ENCODE data around the gene SYNPR. TPM values are rescaled to one million over a fixed set of nuclear protein-coding genes. Genes with fewer than 3 reads are reported as not detected.

Gene SYNPR
- total RNA-seq, 2 experiments from 2014 or later, result not detected

DNA sequence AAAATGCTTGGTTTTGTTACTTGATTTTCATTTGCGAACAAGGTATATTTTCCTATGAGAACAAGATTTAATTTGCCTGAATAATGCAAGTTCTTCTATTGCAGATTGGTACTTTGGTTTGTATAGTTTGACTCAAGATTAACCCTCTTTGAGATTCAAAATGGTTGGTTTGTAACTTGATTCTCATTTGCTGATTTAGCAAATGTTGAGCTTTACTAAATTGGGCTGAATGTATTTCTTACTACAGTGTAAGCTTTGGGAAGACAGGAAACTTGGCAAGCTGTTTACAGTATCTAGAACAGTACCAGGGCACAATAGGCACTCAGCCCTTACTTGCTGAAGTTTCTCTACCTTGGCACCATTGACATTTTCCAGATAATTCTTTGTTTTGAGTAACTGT is 3.7 kb upstream of the SYNPR start:
- Histone ChIP-seq H3K27me3 (ENCODE audit: control insufficient read depth in 1 of 2, insufficient read depth in 2 of 2, low read length in 2 of 2) (peaks cover 13 to 19% of the 10 kb centered on the region in 2 experiments), H3K4me1 (ENCODE audit: insufficient read depth, low read length) (no peaks in the 10 kb centered on the region), H3K27ac (ENCODE audit: low read depth in 1 of 2, low read length in 2 of 2) (no peak overlapping the region), H3K4me3 (ENCODE audit: low read length) (no peak overlapping the region), H3K9me3 (ENCODE audit: control insufficient read depth in 1 of 2, insufficient read depth in 1 of 2, low read length in 2 of 2) (peaks cover 0 to 18% of the 10 kb centered on the region in 2 experiments), H3K36me3 (ENCODE audit: insufficient read depth, low read length) (no peaks in the 10 kb centered on the region)
- H3K36me3 Mint-ChIP-seq (ENCODE audit: low read depth), result no peaks in the 10 kb centered on the region
- TF ChIP-seq, protein P1, sequence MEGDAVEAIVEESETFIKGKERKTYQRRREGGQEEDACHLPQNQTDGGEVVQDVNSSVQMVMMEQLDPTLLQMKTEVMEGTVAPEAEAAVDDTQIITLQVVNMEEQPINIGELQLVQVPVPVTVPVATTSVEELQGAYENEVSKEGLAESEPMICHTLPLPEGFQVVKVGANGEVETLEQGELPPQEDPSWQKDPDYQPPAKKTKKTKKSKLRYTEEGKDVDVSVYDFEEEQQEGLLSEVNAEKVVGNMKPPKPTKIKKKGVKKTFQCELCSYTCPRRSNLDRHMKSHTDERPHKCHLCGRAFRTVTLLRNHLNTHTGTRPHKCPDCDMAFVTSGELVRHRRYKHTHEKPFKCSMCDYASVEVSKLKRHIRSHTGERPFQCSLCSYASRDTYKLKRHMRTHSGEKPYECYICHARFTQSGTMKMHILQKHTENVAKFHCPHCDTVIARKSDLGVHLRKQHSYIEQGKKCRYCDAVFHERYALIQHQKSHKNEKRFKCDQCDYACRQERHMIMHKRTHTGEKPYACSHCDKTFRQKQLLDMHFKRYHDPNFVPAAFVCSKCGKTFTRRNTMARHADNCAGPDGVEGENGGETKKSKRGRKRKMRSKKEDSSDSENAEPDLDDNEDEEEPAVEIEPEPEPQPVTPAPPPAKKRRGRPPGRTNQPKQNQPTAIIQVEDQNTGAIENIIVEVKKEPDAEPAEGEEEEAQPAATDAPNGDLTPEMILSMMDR (IDR thresholded peaks at IDR 0.05), result no peak
- ChIA-PET CTCF (no interaction called here), POLR2A (no interaction called here)
- DNase-seq, result no peak
- intact Hi-C loops (cut with DNase I, micrococcal nuclease), result no loop called here
- no peaks in the 10 kb centered on the region for H3K9me3 Mint-ChIP-seq
- H3K4me1 Mint-ChIP-seq (ENCODE audit: low read depth), result no peaks in the 10 kb centered on the region
- no peak for ATAC-seq (ENCODE audit: poor library complexity)
- H3K27me3 Mint-ChIP-seq, result peaks cover 27% of the 10 kb centered on the region
- no peak overlapping the region for H3K27ac Mint-ChIP-seq
- no peak overlapping the region for H3K4me3 Mint-ChIP-seq

DNA sequence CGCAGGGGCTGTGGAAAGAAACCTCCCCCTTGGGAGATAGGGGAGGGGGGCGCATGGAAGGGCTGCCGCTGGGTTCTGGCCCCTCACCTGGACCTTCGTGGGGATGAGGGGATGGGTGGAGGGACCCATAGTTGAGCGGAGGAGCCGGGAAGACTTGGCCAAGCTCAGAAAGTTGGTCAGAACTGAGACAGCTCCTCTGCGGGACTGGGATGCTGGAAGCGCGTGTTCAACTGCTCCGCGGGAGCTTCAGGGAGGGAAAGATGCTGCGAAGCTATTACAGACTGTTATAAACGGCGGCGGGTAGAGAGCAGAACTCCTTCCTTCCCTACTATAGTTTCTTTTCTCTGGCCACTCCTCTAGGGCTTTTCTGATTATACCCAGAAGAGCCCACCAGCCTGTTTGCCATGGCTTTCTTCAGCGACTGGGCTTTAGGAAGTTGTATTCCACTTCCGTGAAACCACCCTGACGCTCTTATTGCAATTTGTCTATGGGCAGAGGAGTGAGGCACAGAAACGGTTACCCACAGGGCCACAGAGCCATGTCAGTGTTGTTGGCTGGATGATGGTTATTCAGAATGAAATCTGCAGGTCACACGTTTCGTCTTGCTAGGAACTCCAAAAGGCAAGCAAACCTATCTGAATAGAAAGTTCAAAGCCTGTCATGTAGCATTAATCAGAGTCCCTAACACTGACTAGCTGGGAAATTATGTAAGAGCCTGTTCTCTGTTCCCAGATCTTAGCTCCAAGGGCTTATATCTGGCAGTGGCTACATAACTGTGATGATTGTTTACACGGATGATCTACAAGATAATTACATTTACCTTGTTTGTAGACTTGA is 1.1 kb downstream of the SYNPR start:
- ChIA-PET CTCF (no interaction called here), POLR2A (no interaction called here)
- Mint-ChIP-seq H3K9me3 (no peaks in the 10 kb centered on the region), H3K4me1 (ENCODE audit: low read depth) (no peaks in the 10 kb centered on the region), H3K36me3 (ENCODE audit: low read depth) (no peaks in the 10 kb centered on the region), H3K4me3 (no peak overlapping the region), H3K27me3 (peaks cover 40% of the 10 kb centered on the region), H3K27ac (no peak overlapping the region)
- H3K4me1 ChIP-seq (ENCODE audit: insufficient read depth, low read length), result no peaks in the 10 kb centered on the region
- no peaks in the 10 kb centered on the region for H3K36me3 ChIP-seq (ENCODE audit: insufficient read depth, low read length)
- intact Hi-C loops (cut with DNase I, micrococcal nuclease), result no loop called here
- H3K4me3 ChIP-seq (ENCODE audit: low read length), result no peak overlapping the region
- H3K9me3 ChIP-seq (ENCODE audit: control insufficient read depth in 1 of 2, insufficient read depth in 1 of 2, low read length in 2 of 2), result peaks cover 0 to 18% of the 10 kb centered on the region in 2 experiments
- TF ChIP-seq, protein P1 (IDR thresholded peaks at IDR 0.05), result no peak
- H3K27ac ChIP-seq (ENCODE audit: low read depth in 1 of 2, low read length in 2 of 2), result no peak overlapping the region
- no peak for DNase-seq
- peaks cover 13 to 19% of the 10 kb centered on the region in 2 experiments for H3K27me3 ChIP-seq (ENCODE audit: control insufficient read depth in 1 of 2, insufficient read depth in 2 of 2, low read length in 2 of 2)
- no peak for ATAC-seq (ENCODE audit: poor library complexity)

DNA sequence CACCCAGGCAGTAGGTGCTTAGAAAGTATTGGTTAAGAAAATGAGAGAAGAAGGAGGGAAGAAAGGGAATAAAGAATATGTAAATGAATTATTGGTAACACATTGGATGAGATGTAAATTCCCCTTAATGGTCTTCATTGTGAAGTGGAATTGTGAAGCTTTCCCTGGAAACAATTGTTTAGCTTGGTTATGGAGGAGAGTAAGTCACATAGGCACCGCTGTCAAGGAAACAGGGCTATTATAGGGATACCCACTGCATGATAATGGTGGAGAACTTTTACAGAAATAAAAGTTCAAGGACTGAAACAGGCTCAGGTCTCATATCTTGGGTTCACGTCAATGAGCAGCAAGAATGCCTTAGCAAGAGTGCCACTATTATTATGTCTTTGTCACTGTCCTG is 9.5 kb downstream of the SYNPR start:
- Histone ChIP-seq H3K36me3 (ENCODE audit: insufficient read depth, low read length) (no peaks in the 10 kb centered on the region), H3K9me3 (ENCODE audit: control insufficient read depth in 1 of 2, insufficient read depth in 1 of 2, low read length in 2 of 2) (no peaks in the 10 kb centered on the region), H3K27me3 (ENCODE audit: control insufficient read depth in 1 of 2, insufficient read depth in 2 of 2, low read length in 2 of 2) (no peaks in the 10 kb centered on the region), H3K4me3 (ENCODE audit: low read length) (no peak overlapping the region), H3K4me1 (ENCODE audit: insufficient read depth, low read length) (no peaks in the 10 kb centered on the region), H3K27ac (ENCODE audit: low read depth in 1 of 2, low read length in 2 of 2) (no peak overlapping the region)
- Mint-ChIP-seq H3K27me3 (no peaks in the 10 kb centered on the region), H3K36me3 (ENCODE audit: low read depth) (no peaks in the 10 kb centered on the region), H3K9me3 (peaks cover 1% of the 10 kb centered on the region), H3K4me3 (no peak overlapping the region), H3K4me1 (ENCODE audit: low read depth) (no peaks in the 10 kb centered on the region), H3K27ac (no peak overlapping the region)
- TF ChIP-seq, protein P1 (IDR thresholded peaks at IDR 0.05), result no peak
- CTCF ChIA-PET, result no interaction called here
- ATAC-seq (ENCODE audit: poor library complexity), result no peak
- no peak for DNase-seq
- POLR2A ChIA-PET, result no interaction called here
- intact Hi-C loops (cut with DNase I, micrococcal nuclease), result no loop called here
